ENCODE results near the gene TMEM69.
A peak's percentile ranks its signal among the peaks of the same experiment; 100 is the strongest.
"Not testable (repeated sequence)": the region's sequence is repeated elsewhere in the genome, so short reads cannot be mapped to it uniquely, and the experiment has no call there.

The TMEM69 gene

DNA sequence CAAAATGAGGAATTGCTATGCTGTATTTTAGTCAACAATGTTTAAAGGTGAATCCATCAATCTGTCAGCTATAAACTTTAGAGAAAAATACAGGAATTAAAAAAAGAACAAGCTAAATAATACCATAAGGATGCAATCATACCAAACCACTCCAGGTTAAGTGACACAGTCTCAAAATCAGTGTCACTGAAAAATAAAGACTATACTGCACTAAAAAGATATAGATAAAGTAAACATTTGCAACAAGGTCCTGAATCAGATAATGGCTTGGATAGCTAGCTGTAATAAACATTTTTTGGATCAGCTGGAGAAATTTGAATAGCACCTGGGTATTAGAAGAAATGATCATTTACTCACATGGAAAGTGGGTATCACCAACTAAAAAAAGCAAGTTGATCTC, 9.5 kb upstream of the TMEM69 start:
- no peak for DNase-seq

DNA sequence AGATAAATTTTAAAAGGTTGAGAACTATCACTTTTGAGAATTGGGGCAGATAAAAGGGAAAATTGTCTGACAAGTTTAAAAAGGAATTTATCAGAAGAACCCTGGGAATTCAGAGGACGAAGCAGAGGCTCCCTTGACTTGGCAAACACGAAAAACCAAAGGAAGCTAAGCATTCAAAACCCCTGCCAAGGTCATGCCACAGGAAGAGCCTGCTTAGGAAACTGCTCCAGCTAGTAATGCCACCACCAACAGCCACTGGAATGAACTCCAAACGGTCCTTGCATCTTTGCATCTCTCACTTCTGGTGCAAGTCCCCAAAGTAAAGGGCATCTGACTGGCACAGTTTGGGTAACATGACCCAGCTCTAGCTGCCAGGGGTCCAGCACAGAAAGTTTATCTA, 8.9 kb upstream of the TMEM69 start:
- no peak for DNase-seq

DNA sequence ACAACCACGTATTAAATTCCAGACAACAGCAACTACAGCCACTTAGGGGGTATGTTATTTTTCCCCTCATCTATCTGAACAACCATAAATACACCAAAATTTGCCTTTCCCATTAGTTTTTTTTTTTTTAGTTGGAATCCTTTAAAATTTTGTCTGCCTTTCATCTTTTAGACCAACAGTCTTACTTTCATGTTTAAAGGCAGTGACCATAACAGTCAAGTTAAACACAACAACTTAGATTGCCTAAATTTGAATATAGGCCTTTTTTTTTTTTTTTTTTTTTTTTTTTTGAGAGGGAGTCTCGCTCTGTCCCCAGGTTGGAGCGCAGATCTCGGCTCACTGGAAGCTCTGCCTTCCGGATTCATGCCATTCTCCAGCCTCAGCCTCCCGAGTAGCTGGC, 5.0 kb upstream of the TMEM69 start:
- no peak for DNase-seq

DNA sequence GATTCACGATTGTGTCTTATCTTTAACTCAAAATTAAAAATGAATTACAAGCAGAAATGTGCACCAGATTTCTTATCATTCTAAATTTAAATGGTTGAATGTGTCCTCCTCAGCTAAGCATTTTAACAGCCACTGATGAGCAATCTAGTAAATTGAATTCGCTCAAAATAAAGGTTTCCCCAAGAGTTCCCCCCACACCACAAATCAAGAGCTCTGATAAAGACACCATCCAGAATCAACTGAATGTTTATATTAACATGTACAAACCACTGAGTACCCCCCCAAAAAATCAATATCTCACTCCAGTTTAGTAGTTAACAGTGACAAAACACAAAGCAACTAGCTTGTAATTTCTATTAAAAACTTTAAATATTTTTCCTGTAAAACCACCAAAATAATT, 3.6 kb upstream of the TMEM69 start:
- no peak for DNase-seq

DNA sequence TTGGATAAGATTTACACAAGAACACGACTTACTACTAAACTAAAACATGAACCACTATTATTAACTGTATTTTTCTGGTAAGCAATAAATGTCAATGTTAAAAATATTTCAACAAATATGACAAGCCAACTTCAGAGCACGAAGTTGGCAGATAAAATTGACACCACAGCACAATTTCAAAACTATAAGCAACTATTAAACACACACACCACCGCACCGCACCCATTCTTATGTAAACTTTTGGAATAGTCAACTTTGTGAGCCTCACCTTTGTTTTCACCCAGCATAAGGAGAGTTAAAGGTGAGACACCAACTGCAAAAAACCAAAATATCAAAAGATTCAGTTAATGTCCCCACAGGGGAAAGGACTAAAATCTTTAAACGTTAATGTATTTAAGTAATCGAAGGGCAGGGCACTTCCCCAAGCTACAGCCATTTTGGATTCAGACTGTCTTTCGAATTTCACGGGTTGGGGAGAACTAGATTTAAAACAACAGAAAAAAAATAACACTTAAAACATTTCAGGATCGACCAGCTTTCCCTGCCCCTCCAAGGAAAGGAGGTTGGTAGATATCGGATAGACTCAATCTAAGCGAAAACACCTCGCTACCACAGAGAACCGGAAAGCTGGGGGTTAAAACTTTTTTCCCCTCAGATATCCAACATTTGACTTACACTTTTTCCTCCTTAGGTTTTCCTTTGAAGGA, 2.5 kb upstream of the TMEM69 start:
- no peak for DNase-seq

DNA sequence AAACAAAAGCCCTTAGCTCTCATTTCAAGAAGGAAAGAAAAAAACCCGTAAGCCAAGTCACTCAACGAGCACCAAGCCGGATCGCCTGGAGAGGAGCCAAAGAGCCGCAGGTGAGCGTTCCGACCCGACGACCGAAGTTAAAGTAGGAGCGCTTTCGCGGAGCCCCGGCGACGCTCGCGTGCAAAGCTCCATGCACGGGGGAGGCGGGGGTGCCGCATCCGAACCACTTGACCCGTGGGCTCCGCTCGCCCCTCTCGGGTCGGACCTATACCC, 2.0 kb upstream of the TMEM69 start:
- DNase-seq, result peak; percentile 67

DNA sequence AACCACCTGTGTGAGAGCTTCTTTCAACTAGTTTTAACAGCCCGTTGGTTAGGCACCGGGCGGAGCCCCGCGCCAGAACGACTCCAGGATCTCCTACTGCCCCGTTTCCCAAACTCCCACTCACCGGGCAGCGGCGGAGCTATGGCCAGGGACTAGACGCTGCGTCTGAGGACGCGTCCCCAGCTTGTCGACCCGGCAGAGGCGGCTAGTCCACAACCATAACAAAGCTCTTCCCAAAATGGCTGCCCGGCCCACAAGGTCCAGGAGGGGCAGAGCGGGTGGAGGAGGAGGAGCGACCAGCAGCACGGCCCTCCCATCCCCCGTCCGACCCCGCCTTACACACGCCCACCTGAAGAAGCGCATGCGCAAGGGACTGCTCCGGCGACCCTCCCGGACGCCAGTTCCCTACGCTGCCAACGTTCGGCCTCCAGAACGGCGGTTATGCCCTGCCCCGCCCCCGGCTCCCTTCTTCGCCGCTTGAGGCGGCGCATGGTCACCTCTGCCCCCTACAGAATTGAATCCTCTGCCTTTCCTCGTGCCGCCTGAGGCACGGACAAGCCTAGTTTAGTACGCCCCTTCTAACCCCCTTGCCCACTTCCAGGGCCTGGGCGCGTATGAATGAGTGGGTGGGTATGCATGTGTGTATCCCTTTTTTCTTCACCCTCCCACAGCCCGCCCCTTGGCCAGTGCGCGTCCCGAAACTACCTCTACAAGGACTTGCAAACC, 1.5 kb upstream of the TMEM69 start, which contains the start of gene GPBP1L1:
Gene GPBP1L1 (minus strand): TSS at position 246 of the 726 bp plus-strand sequence. CDS start 27,446 bp downstream, outside the sequence.
- peak; percentile 92 for DNase-seq

DNA sequence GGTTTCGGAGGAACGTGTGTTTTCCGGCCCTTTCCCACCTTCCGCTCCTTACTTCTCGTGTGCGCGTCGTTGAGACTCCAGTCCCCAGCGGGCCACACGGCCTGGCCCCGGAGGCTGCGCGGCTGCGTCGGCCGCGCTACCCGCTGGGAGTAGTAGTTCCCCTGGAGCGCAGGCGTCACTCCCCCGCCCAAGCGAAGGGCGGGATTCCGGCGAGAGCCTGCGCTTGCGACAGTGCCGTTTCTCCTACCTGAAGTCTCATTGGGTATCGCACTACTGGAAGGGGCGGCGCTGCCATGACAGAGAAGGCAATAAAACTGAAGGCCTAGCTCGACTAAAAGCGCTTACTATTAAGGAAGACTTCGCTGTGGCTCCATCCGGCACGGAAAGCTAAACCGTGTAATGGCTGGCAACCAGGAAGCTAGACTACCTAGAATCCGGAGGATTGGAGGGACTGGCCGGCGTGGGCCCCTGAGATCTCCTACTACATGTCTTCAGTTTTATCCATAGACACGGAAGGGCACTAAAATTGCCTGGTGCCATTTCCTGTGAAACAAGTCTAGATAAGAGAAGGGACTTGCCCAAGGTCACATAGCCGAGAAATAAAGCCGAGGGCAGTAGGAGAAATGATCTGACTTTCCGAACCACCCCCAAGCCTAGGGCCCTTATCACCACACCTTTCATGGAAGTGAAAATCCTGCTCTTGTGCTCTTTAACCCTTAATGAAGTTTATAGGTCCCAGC, 797 bp upstream of the TMEM69 start:
- peak; percentile 98 for DNase-seq

DNA sequence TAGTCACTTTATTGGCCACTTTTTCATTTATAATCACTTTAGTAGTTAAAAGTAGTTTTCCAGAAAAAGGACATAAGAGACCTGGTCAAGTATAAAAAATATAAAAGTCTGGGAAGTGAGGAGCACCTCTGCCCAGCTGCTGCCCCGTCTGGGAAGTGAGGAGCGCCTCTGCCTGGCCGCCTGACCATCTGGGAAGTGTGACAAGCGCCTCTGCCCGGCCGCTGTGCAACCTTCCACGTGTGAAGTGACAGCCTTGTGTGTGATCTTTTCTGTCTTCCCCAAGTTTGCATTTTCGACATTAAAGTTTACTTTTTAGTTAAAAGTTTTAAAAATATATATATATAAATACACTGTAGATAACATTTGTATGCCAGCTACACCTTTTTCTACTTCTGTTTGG, 5.8 kb downstream of the TMEM69 start:
- not testable (repeated sequence) for DNase-seq

DNA sequence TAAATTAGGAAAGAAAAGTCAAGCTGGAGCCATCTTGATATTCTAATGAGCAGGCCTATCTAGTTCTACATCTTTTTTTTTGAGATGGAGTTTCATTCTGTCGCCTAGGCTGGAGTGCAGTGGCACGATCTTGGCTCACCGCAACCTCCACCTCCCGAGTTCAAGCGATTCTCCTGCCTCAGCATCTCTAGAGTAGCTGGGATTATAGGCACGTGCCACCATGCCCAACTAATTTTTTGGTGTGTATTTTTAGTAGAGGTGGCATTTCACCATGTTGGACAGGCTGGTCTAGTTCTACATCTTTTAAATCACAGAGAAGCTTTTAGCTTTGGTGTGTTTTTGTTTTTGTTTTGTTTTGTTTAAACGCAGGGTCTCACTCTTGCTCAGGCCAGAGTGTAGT, 6.8 kb downstream of the TMEM69 start:
- no peak for DNase-seq

DNA sequence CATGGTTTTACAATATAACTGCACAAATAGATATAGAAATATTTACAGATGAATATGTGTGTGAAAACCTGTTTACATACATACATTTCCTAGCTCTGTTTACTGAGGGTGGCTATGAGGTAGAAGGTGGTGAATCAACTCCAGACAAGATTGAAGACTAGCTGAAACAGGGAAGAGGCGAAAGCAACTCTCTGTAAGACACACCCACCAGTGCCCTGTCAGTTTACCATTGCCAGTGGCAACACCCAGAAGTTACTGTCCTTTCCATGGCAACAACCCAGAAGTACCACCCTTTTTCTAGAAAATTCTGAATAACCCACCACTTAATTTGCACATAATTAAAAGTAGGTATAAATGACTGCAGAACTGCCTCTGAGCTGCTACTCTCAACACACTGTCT, 16.7 kb downstream of the TMEM69 start:
- no peak for DNase-seq

DNA sequence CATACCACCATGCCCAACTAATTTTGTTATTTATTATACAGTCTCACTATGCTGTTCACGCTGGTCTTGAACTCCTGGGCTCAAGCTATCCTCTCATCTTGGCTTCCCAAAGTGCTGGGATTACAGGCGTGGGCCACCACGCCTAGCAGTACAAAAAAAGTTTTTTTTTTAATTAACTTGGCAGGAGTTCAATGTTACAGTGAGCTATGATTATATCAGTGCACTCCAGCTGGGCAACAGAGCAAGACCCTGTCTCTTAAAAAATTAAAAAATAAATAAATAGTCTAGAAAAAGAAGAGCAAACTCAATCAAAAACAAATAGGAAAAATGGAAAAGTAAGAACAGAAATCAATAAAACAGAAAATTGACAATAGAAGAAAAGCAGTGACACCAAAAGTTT, 25.7 kb downstream of the TMEM69 start:
- no peak for DNase-seq

DNA sequence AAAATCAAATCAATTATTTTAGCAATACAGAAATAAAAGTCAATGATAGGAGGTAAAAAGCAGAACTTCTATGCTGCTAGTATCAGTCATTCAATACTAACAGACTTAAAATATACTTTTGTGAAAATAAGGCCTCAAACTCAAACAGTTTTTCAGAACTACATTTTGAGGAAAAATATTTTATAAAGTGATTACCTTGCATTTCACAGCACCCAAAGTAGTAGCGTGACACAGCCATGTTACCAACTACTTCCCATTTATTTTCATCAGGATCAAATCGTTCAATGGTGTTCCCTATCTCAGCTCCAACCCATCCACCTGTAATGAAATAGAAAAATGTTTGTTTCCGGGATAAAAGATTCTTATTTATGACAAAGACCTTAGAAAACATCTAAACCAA, 28.7 kb downstream of the TMEM69 start:
- DNase-seq, result no peak

DNA sequence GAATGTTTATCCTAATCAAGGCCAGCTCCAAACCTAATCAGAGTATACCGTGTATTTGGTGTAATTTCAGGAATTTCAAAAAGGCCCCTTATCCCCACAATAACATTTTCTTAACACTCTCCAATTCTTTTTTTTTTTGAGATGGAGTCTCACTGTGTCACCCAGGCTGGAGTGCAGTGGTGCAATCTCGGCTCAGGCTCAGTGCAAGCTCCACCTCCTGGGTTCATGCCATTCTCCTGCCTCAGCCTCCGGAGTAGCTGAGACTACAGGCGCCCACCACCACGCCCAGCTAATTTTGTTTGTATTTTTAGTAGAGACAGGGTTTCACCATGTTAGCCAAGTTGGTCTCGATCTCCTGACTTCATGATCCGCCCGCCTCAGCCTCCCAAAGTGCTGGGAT, 29.4 kb downstream of the TMEM69 start:
- DNase-seq, result not testable (repeated sequence)

DNA sequence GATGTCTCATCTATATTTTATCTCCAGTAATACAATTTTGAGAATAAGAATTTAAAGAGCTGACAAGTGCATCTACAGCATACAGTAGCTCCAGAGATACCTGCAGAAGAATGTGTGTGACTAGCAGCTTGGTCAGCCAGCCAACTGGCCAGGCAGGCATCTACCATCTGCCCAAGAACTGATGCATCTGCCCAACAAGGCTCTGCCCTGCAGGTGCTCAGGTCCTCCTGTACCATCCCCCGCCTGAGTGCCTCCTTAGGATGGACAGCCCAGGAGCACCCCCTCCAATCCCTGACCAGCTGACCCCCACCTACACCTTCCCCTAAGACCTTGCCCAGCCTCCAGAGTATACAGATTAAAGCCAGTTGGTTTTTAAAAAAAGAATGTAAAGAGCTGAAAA, 30.3 kb downstream of the TMEM69 start:
- DNase-seq, result no peak

DNA sequence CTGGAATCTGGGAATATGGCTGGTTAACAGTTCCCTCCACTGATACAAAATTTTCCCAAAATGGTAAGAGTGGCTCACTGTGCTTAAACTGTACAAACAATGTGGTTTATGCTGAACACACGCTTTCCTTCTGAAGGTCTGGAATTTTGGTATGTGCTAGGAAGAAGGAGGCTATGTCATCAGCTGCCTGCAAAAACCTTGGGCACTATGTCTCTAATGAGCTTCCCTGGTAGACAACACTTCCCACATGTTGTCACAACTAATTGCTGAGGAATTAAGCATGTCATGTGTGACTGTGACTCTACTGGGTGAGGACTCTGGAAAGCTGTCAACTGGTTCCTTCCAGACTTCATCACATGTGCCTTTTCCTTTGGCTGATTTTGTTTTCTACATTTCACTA, 33.2 kb downstream of the TMEM69 start:
- no peak for DNase-seq

DNA sequence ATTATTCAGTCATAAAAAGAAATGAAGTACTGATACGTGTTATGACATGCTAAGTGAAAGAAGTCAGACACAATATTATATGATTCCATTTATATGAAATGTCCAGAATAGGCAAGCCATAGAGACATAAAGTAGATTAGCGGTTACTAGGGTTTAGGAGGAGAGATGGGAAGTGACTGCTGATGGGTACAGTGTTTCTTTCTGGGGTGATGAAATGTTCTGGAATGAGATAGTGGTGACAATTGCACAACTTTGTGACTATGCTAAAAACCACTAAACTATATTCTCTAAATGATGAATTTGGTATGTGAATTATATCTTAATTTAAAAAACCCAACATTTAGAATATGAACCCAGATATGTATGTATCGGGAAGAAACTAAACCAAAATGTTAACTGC, 34.8 kb downstream of the TMEM69 start:
- DNase-seq, result no peak

DNA sequence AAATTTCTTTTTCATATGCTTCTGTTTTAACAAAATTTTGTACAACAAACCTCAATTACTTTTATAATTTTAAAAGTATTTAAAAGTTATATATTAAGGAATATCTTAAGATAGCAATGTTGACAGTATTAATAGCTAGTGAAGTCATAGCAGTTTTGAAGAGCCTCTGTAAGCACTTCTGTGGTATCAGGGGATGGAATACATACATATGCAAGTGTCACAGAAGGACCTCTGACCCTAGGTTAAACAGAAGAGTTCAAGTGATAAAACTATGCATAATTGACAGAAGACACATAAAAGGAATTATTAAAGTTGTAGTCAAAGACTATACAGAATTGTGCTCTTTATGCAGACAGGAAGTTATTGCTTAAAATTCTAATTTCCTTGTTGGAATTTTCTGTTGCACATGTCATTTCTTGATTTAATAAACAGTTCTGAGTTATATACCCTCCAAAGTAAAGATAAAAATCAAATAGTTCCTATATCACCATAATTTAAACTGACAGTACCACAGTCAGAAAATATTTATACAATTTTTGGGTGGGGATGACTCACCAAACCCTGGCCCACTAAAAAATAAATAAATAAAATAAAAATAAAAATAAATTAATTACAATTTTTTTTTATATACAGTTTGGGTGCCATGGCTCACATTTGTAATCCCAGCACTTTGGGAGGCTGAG, 35.4 kb downstream of the TMEM69 start:
- no peak for DNase-seq

DNA sequence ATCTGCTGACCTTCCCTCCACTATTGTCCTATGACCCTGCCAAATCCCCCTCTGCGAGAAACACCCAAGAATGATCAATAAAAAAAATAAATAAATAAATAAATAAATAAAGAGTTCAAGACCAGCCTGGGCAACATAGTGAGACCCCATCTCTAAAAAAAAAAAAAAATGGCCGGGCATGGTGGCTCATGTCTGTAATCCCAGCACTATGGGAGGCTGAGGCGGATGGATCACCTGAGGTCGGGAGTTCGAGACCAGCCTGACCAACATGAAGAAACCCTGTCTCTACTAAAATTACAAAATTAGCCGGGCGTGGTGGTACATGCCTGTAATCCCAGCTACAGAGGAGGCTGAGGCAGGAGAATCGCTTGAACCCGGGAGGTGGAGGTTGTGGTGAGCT, 38.0 kb downstream of the TMEM69 start:
- not testable (repeated sequence) for DNase-seq

DNA sequence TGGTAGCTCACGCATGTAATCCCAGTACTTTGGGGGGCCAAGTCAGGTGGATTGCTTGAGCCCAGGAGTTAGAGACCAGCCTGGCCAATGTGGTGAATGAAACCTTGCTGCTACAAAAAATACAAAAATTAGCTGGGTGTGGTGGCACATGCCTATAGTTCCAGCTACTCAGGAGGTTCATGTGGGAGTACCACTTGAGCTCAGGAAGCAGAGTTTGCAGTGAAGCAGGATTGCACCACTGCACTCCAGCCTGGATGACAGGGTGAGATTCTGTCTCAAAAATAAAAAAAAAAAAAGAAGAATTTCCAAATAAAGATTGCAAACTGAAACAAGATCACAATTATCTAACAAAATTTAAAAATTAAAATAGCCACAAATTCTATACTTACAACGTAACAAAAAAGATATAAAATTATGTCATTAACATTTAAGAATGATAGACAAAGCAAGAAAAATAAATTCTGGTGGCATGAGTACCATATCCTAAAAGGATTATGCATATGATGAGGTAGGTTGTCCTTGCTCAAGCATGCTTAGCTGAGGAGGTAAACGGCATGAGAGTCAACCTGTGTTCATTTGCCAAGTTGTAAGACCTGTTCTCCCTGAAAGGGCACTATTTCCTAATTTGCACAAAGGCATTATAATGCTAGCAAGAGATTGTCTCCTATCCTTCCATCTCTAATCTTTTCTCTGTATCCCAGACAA, 42.2 kb downstream of the TMEM69 start:
- peak; percentile 22 for DNase-seq

DNA sequence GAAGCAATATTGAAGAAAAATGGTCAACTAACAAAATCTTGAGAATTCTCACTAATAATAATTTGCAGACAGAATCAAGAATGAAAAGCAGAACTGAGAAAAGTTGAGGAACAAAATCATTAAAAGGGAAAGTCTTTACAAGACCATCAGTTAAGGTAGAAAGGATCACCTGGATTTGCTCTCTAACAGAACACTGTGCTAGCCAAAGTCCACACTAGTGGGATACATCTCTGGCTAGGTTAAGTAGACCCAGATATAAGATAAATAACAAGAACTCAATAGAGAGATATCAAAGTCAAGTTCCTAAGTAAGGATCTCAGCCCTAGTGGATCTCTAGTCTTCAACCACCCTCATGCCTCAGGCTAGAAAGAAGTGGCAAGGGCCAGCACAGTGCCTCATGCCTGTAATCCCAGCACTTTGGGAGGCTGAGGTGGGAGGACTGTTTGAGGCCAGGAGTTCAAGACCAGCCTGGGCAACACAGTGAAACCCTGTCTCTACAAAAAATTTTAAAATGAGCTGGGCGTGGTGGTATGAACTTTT, 42.9 kb downstream of the TMEM69 start:
- DNase-seq, result no peak

DNA sequence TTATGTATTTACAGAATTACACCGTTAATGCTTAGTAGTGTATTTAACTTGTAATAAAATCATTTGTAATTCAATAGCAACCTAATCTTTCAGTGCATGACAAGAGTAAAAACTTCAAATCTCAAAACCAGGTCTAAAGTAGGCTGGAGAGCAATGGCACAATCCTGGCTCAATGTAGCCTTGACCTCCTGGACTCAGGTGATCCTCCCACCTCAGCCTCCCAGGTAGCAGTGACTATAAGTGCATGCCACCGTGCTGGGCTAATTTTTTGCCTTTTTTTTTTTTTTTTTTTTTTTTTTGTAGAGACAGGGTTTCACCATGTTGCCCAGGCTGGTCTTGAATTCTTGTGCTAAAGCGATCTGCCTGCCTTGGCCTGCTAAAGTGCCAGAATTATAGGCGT, 51.2 kb downstream of the TMEM69 start:
- DNase-seq, result no peak
